NCI-H2107 treated with DMSO at 0.1 percent for 48 hours (cell line): ENCODE results near the gene C4orf54.

ENCODE experiments used
- DNase-seq: peaks from one replicate; lab custom pipeline; 2025; ENCODE audit not compliant: unreplicated experiment; lab: John Stamatoyannopoulos, UW

The C4orf54 gene

DNA sequence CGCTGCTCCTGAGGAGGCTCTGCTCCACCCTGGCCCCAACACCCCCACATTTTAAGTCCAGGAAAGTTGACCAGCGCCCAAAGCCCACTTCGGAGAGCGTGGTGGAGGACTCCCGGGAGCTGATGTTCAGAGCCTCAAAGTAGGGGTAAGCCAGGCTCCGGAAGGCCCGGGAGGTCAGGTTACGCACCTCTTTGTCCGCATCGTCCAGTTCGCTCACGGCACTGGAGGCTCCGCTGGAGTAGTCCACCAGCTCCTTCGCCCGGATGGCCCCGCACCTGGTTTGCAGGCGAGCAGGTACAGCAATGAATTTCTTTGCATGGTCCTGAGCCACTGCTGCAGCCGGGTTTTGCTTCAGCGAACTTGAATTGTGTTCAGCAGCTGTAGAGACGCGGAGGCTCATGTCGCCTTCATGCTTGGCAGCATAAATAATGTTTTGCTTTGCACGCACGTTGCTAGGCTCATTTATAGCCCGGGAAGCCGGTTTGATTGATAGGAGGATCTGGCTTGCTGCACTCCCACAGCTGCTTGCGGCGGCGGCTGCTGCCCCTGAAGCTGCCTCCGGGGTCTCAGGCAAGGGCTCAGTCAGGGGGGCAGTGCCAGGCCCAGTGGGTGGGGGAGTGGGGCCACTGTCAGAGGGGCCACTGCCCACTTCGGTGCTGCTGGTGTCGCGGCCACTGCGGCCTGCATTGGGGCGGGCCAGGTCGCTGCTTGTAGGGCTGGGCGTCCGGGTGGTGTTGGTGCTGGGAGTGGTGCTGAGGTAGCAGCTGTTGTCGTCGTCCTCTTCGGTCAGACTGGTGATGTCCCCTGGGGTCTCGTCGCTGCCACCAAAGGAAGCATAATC, 4.8 kb downstream of the C4orf54 start:
- no peak for DNase-seq

DNA sequence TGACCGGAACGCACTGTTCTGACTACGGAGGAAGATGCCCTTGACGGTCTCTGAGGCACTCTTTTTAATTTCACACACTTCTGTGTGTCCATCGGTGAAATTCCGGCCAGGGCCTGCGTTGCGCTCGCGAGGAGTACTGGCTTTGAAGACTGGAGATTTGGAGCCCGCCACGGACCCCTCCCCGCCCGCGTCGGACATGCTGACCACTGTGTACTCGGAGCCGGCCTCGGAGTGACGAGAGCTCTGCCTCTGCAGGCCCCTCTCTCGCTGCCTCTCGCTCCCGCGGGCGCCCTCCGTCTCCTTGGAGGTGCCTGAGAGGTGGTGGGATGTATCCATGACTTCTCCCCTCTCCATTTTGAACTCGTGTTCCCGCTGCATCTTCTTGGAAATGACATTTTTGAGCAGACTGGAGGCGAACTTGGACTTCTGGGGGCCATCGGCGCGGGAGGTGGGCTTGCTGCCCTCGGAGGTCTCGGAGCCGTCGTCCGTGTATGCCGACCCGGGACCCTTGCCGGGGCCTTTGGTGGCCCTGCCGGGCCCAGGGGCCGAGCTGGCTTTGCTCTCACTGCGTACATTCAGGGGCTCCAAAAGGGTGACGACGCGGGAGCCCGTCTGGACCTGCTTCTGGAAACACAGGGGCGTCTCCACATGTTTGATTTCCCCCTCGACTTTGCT, 5.7 kb downstream of the C4orf54 start:
- no peak for DNase-seq

DNA sequence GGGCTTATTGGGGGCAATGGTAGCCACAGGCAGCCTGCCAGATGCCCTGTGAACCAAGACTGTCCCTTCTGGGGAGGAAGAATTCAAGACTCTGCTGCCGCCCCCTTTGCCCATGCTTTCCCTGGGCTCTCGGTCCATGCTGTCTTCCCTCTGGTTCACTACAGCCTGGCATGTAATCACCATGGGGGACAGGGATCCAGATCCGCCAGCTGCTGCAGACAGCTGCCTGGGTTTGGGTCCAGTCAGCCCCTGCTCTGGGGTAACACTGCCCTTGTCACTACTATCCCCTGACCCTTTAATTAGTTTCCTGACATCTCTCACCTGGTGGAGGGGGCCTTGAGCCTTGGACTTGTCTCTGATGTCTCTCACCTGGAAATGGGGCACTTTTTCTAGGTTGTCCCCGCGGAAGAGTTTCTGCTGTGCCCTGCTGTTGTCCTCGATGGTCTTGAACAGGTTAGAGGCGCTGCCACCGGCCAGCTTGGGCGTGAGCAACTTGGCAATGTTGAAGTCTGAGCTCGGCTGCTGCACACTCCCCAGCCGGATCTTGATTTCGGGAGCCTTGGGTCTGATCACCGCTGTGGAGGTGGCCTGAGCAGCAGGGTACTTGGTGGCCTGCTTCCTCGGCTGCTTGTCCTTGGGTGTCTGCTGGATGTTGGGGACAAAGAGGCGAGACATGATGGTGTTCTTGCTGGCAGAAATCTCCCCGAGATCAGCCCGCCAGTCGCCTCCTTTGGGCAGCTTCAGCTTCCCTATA, 6.4 kb downstream of the C4orf54 start:
- DNase-seq: no peak

DNA sequence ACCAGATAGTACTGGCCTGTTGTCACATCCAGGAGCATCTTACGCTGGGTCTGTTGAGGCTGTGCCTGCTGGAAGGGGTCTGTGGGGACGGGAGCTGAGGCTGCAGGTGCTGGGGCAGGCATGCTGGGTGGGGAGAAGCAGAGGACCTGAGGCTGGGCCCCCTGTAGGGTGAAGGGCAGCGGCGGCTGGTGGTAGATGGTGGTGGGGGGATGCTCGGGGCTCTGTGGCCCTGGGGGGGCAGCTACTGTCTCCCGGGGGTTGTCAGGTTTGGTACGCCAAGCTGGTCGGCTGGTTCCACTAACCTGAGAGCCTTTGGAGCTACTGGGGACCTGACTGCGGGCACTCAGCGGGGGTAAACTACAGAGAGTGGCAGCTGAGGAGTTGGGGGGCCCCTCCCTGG, 7.8 kb downstream of the C4orf54 start:
- DNase-seq: no peak

DNA sequence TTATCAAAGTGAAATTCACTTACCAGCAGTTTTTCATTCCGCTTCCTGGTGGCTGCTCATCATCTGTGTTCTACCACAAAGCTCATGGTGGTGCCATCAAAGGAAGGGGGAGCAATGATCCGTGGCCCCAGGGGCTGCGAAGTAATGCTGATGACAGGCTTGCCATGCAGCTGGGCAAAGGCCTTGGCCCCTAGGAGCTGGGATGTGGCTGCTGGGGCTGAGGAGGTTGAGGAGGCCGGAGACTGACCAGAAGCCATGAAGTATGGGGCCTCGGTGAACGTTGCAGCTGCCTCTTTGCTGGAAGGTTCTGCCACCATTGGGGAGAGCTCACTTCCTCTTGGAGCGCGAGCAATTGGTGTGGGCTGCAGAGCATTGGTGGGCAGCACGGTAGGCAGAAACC, 8.4 kb downstream of the C4orf54 start:
- DNase-seq: no peak

DNA sequence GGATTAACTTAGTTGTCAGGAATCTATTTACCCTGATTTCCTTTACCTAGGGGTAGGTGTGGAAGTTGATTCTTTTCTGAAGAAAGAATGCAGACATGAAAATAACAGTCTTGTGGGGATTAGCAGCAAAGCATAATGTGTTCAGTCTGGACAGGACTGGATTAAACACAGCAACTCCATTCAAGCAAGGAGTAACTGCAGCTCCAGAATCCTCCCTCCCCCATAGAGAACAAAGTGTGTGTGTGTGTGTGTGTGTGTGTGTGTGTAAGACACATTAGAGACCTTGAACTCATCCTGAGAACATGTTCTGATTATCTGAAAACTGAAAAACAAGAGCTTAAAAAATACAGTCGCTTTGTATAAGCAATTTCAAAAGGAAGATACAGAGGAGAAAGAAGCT, 9.3 kb downstream of the C4orf54 start:
- no peak for DNase-seq

DNA sequence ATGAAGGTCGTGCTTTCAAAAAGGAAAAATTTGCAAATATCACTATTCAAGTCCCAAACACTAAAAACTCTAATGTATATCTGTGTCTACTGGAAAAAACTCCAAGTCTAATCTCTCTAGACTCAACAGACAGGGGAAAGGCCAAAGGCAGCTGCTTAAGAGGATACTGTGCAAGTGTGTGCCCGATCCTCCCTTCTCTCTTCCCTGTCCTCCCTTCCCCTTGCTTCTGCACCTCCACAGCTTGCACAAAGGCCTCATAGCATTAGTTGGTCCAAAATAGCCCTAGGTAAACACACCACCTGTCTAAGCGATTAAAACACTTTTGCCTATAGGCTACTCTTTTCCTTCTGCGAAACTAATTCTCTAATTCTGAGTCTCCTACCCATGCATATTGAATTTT, 10.6 kb downstream of the C4orf54 start:
- DNase-seq: no peak

DNA sequence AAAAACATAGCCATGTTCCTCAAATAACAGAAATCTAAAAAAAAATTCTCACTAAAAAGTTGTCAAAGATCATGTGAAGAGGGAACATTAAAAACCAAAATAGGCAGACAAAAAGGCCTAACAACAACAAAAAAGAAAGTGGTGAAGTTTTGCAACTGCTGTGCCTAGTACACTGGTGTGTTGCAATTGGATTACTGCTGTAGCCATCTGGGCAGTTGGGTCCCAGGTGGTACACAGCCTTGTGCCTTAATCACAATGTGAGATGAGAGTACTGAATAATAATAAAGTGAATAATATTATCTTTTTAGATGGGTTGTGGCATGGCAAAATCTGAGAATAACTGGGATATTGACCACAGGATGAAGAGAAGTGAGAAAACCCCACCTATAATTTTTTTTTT, 12.0 kb downstream of the C4orf54 start:
- DNase-seq: no peak

DNA sequence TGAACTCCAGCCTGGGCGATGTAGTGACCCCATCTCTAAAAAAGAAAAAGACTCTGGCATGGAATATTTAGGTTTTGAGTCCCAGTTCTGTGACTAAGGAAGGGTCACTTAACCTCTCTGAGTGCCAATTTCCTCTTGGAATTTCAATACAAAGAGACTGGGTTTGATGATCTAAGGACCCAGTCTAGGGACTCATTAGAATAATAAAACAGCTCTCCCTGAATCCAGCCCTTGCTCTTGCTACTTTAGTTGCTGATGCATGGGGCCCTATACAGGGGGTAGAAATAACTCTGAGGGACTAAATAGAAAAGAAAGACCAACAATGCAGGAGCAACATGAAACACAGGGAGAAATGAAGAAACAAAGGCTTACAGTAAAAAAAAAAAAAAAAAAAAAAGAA, 12.6 kb downstream of the C4orf54 start:
- no peak for DNase-seq

DNA sequence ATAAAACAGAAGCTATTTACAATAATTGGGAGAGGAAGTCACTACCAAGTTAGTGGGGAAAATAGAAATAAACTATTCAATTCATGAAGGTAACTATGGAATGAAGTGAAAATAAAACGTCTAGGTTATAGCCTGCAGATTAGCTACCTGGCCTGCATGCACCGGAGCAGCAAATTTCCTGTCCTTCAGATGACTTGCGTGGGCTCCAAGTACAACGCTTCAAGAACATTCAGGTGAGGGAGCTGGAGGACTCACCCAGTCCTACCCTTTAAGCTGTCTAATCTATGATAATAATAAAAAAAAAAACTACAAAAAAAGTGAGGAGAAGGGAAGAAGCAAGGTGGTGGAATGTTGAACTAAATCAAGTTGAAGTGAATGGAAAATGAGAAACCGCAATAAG, 13.2 kb downstream of the C4orf54 start:
- DNase-seq: no peak

DNA sequence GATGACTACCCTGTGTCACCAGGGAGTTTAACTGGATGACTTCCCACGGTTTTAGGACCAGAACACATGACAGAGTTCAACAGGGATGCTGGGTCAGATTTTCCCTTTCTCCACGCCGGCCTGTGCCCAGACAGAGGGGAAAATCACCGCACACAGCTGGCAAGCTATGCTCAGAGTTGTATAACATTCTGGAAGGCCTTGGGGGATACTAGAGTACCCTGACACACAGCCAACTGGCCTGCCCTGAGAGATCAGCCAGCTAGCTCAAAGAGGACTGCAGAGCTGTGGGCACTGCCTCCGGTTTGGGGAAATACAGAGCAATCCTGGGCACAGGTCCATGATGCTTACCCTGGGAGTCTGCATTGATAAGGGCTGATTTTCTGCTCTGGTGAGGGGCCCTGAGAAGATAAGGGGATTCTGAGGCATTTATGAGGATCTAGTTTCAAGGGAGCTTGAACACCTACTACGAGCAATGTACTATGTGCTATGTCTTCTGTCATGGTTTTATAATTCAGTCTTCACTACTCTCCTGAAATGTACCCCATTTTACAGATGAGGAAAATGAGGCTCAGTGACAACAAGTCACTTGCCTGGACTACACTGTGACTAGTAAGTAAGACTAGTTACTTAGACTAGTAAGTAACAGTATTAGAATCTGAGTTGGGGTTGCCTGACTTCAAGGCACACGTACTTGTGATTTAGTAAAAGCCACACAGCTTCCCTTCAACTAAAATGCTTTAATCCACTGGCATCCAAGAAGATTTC, 14.7 kb downstream of the C4orf54 start:
- no peak for DNase-seq

DNA sequence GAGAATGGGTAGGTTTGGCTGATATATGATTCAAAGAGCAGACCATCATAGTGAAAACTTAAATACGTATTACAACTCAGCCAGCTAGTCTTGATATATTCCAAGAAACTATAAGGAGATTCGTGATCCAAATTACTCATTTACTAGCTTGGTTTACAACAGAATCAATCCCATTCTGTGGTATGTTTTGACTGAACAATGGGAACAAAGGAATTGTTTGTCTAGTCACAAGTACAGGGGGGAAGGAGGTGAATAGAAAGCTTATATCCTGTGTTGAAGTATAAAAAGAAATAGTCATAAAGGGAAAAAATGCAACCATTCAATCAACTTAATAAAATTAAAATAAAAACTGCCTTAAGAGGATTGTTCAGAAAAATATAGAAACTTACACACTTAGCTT, 17.0 kb downstream of the C4orf54 start:
- no peak for DNase-seq

DNA sequence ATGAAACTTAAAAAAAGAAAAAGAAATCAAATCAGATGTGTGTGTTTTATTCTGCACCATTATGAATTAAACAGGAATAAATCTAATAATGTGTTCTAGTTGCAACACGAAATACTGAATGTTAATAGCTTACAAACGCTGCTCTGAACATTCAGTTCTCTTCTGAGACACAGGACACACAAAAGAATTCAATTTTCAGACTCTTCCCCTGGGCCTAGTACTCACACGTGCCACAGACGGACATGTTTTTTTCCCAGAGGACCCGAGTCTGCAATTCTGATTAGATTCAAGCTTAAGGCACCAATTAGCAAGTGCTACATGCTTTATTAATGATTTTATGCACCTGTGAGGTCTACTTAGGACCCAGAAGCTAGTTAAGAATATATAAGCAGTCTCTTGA, 20.5 kb downstream of the C4orf54 start:
- DNase-seq: no peak

DNA sequence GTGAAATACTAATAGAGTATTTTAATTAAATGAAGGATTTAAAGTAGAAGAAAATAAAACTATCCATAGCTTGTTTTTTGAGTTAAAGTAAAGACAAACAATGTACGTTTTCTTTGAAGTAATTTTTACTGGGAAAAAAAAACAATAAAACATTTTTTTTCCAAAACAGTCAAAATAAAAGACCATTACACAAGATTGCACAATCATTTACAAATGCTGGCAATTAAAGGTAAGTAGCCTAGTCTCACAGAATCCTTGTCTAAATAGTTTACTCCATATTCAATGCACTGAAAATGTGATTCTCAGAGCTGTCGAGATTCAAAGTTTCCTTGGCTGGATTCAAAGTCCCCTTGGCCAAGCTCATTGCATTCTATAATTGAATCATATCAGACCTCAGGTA, 21.2 kb downstream of the C4orf54 start:
- no peak for DNase-seq

DNA sequence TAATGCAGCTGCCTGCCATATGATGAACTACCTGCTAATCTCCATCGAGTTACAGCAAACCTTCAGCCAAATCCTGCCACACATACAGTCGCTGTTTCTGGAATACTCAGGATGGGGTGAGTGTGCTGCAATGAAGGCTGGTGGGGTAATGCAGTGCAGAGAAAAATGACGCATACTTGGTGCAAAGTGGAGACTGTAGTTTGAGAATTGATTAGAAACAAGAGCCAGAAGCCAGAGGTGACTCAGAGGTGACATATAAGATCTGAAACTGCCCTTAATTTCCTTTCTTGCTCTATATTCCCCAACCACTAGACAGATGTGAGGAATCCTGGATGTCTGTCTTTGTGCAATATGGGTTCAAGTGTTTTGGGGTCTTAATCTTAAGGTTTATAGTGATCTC, 22.0 kb downstream of the C4orf54 start:
- no peak for DNase-seq

DNA sequence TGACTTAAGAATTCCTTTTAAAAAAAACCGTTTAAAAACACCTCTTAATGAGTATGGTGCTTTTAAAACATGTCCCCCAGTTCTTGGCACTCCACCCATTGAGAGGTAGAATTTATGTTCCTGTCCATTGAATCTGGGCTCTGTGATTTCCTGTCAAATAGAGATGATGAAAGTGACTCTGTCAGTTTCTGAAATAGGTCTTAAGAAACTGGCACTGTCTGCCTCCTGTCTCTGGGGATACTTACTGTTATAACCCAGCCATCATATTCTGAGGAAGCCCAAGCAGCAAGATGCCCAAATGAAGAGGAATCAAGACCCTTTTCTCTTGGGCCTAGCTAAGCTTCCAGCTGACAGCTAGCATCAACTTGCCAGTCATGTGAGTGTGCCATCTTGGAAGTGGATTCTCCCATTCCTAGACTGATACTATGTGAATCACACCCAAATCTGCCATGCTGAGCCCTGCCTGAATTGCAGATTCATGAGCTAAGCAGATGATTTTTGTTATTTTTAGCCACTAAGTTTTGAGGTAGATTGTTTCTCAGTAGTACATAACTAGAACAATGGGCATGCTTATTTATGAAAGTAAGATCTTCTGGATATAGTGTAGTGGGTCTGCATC, 22.8 kb downstream of the C4orf54 start:
- DNase-seq: no peak

DNA sequence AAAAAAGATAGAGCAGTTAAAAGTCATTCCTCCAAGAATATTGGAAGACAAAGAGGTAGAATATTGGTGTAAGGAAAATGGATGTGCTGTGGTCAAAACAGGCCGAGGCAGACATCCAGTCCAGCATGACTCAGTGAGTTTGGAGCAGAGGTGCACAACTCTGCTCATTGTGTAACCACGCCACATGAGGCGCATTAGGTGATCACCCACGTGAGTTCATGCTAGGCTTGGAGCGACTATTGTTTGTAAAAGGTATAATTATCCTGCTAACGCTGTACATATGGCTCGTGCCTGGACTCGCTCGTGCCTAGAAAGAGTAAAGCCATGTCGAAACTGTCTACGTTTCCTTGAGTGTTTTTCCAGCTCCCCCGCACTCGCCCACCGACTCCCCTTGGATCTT, 23.9 kb downstream of the C4orf54 start:
- DNase-seq: peak; percentile 19

DNA sequence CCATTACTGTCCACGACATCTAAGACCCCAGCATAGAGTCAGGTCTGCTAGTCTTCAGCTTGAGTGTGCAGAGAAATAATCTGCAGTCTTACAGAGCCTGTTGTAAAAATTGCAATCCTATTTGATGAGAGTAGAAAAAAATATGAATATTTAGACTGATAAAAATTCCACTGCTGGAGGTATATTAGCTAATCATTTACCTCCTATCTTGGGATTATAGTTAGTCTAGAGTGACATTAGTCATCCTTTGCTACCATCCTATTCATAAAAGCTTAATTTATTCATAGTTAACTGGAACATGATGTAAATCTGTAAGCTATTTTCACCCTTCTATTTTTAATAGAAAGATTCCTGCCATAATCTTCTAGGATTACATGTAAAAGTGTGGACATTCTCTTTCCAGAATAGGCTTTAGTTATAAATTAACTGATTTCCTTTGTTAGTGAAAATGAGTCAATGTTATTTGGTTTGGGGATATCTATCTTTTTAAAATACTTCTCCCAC, 26.7 kb downstream of the C4orf54 start:
- DNase-seq: no peak

DNA sequence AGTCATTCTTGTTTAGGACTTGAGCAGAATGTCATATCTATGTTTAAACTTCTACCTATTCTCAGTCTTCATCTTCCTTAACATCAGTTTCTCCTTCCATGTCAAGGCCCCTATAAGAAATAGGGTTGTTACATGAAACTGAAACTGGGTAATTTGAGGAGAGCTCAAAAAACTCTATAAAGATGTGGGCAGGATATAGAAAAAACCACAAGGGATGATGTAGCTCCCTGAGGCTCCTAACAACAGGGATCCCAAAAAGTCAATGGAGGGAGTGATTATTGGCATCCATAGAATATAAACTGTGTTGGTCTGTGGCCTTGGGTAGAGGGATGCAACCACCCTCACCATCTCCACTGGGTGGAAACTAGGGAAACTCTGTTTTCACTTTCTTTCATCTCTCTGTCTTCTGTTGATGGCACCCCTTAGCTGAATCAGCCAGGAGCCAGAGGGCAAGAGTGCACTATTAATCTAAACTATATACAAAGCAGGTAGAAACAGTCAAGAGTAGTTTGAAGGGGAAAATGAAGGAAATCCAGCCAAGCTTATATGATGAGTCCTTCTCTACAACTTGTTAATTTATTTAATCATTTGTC, 27.6 kb downstream of the C4orf54 start:
- no peak for DNase-seq

DNA sequence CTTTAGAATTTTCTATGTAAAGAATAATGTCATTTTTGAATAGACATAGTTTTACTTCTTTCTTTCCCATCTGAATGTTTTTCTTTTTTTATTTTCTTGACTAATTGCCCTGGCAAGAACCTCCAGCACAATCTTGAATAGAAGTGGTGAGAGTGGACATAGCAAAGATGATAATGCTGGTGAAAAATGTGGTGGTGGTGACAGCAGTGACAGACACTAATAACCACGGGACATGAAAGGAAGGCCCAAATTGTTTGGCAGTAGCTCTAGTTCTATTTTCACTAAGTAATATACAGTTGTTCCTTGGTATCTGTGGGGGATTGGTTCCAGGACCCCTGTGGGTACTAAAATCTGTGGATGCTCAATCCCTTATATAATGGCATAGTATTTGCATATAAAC, 29.6 kb downstream of the C4orf54 start:
- no peak for DNase-seq
